HG03439 (cell line): Measurements from ENCODE around the gene ANKRD11.
A peak's percentile ranks its signal among the peaks of the same experiment; 100 is the strongest.
"Not testable (repeated sequence)": the region's sequence is repeated elsewhere in the genome, so short reads cannot be mapped to it uniquely, and the experiment has no call there.

ENCODE experiments used
- ATAC-seq: cut with Tn5 transposase; IDR thresholded peaks from one replicate; pipeline ENCODE4 v1.9.1; 2021; ENCODE audit warnings: mild to moderate bottlenecking, moderate library complexity; ENCODE audit not compliant: unreplicated experiment

Gene ANKRD11

GRCh38 chr16:89369266-89369895, 121.0 kb downstream of the ANKRD11 start:
- ATAC-seq, result no peak

DNA sequence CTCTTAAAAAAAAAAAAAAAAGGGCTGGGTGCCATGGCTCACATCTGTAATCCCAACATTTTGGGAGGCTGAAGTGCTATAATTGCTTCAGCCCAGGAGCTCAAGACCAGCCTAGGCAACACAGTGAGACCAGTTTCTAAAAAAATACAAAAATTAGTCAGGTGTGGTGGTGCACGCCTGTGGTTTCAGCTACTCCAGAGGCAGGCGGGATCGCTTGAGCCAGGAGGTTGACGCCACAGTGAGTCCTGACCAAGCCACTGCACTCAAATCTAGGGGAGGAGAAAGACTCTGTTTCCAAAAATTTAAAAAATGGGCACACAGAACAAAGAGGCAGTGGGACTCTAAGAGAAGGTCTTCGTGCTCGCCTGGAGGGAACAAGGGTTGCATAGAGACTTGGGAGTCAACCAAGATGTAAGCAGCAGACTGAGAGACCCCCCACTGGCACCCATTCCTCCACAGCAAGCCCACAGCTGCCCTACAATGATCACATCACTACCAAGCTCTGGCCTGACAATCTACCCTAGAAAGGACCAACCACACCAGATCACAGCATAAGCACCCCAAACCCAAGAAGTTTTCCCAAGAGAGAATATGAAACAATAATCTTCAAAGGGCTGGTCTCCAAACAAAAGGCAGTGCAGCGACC, 121.6 kb downstream of the ANKRD11 start:
- ATAC-seq, result no peak

DNA sequence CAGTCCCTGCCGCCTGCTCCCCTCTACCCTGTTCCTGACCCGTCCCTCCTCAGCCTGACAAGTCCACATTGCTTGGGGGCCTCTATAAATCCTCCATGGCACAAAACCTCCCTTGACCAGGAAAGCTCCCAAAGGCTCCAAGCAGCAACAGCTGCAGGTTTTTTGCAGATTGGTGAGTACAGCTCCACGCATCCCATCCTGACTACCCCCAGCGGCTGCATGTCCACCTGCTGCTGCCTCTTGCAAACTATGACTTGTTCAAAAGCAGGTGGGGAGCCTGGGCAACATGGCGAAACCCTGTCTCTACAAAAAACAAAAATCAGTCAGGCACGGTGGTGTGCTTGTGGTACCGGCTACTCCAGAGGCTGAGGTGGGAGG, 122.8 kb downstream of the ANKRD11 start:
- no peak for ATAC-seq

GRCh38 chr16:89366561-89367537, 123.5 kb downstream of the ANKRD11 start:
- ATAC-seq, result no peak

DNA sequence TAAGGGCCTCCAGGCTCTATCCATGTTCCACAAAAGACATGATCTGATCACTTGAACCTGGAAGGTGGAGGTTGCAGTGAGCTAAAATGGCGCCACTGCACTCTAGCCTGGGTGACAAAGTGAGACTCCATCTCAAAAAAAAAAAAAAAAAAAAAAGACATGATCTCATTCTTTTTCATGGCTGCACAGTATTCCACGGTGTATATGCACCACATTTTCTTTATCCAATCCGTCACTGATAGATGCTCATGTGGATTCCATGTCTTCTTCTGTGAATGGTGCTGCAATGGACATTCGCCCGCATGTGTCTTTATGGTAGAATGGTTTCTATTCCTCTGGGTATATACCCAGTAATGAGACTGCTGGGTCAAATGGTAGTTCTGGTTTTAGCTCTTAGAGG, 124.4 kb downstream of the ANKRD11 start:
- ATAC-seq, result no peak

- no peak for ATAC-seq
Observed at GRCh38 chr16:89365044-89365467, 125.3 kb downstream of the ANKRD11 start.

GRCh38 chr16:89364606-89365005, 125.8 kb downstream of the ANKRD11 start:
- no peak for ATAC-seq

- no peak for ATAC-seq
Observed at GRCh38 chr16:89363621-89364393, 126.6 kb downstream of the ANKRD11 start.

- ATAC-seq, result not testable (repeated sequence)
Observed at GRCh38 chr16:89362540-89363223, 127.7 kb downstream of the ANKRD11 start.

DNA sequence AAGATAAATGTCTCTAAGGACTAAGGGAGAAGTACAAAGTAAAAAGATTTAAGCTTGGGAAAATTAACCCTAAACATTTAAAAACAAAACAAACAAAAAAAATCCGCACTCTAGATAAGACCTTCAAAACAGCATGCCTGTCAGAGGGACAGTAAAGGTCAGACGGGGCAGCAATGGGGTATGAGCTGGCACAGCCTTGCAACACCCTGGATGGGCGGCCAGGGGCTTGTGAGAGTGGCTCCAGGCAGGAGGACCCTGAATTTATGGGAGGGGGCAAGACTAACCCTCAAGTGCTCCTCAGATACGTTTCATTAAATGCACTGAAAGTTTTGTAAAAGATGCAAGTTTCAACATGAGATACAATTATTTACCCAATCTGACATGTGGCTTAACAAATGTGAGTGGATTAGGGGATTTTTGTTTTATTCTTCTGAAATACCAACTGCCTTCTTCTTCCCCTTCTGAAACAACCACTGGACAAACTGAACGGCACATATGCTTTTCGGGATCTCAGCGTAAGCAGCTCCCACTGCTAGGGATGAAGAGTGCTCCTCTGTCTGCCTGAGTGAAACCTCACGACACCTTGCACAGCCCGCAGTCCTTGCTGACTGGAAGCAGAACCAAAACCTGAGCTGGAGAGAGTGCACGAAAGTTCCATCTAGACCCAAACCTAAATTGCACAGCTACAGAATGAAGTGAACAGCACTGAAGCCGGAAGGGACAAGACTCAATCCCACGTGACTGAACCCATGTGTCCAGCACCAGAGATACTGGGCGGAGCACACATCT, 128.4 kb downstream of the ANKRD11 start:
- peak; percentile 52 for ATAC-seq

DNA sequence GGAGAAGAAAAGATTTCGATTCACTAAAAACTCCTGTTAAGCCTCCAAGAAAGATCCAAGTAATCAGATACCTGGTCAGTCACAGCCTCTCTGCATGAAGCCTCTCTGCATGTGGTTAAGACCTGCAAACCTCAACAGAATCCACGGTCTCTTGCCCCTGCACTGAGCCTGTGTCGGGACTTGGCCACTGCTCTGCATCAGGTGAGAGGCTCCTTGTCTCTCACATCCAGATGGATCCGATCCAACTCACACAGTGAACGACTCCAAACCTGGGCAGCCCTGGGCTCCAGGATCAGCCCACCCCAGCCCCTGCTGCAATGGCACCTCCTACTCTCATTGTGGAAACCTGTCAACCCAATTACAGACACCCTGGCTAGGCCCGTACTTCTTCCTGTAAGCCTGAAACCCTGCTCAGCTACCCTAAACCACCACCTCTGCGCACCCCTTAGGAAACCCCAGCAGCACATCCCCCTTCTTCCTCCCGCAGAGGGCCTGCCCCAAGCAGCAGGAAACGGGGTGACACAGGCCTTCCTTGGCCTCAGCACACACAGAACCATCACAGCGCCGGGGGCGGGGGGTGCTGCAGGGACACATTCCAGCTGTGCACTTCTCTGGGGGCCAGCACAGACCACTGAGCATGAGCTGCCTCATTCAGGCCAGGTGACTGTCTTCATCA, 129.5 kb downstream of the ANKRD11 start:
- ATAC-seq, result no peak

GRCh38 chr16:89359264-89360147, 130.9 kb downstream of the ANKRD11 start:
- ATAC-seq, result no peak

GRCh38 chr16:89358030-89359005, 132.0 kb downstream of the ANKRD11 start:
- no peak for ATAC-seq

DNA sequence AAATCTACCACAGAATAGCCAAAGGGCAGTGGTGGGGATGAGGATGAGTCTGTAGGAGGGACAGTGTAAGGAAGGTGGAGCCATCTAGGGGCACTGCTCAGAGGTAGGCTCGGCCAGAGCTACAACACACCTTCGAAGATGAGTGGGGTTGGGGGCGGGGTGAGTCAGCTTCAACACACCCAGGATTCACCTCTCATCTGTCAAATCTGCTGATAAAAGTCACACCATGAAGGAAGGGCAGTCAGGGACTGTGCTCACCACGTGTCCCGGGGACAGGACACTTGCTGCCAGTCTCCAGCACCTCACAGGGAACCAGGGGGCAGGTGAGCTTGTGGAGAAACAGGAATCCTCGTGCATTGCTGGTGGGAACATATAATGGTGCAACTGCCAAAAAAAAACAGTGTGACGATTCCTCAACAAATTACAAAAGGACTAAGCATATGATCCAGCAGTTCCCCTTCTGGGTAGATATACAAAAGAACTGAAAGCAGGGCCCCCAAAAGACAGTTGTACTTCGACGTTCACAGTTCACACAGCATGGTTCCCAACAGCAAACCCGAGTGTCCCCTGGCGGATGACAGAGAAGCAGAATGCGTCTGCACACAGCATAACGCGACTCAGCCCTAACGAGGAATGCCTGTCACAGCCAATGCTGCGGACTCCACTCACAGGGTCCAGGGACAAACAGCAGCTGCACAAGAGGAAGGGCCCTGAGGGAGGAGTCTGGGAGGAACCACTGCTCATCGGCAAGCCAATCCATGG, 133.1 kb downstream of the ANKRD11 start:
- no peak for ATAC-seq

- no peak for ATAC-seq
Observed at GRCh38 chr16:89355686-89356085, 134.7 kb downstream of the ANKRD11 start.

DNA sequence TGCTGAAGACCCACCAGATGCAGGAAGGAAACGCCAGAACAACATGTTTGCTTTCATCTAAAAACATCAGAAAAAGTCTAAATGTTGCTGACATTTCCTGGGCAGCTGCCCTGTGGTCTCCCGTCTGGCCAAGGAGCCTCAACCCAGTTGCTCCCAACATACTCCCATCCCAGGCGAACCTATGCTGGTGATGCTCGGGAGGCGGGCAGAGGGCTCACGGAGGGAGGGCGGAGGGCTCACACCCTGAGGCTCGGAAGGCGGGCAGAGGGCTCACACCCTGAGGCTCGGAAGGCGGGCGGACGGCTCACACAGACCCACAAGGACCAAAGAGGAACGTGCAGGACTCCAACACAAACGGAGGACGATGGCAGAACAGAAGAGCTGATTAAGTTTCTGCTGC, 135.4 kb downstream of the ANKRD11 start:
- ATAC-seq, result no peak
